ENCODE data around the gene PPEF2.
"Not testable (repeated sequence)": the region's sequence is repeated elsewhere in the genome, so short reads cannot be mapped to it uniquely, and the experiment has no call there.

The PPEF2 gene

GRCh38 chr4:75930152-75930551, 27.9 kb upstream of the PPEF2 start:
- DNase-seq (ENCODE audit: low spot score) = no peak
- TF ChIP-seq CTCF (IDR thresholded peaks at IDR 0.05; ENCODE audit: borderline replicate concordance, control extremely low read depth, extremely low read depth, insufficient read depth, missing control alignments) = no peak
- in situ Hi-C loops (cut with MboI; ENCODE audit: low sequenced_read_pairs, unreplicated experiment) = no loop called here

- not testable (repeated sequence) for DNase-seq (ENCODE audit: low spot score)
These were observed 22.7 kb upstream of the PPEF2 start for GRCh38 chr4:75924916-75925315.

GRCh38 chr4:75924309-75924827, 22.1 kb upstream of the PPEF2 start:
- in situ Hi-C loops (cut with MboI; ENCODE audit: low sequenced_read_pairs, unreplicated experiment) = no loop called here
- no peak for TF ChIP-seq CTCF (IDR thresholded peaks at IDR 0.05; ENCODE audit: borderline replicate concordance, control extremely low read depth, extremely low read depth, insufficient read depth, missing control alignments)
- no peak for DNase-seq (ENCODE audit: low spot score)

More at GRCh38 chr4:75924916-75925315, 22.7 kb upstream of the PPEF2 start:
- in situ Hi-C loops (cut with MboI; ENCODE audit: low sequenced_read_pairs, unreplicated experiment) = not testable (repeated sequence)

- no peak for DNase-seq (ENCODE audit: low spot score)
- no peak for TF ChIP-seq CTCF (IDR thresholded peaks at IDR 0.05; ENCODE audit: borderline replicate concordance, control extremely low read depth, extremely low read depth, insufficient read depth, missing control alignments)
- in situ Hi-C loops (cut with MboI; ENCODE audit: low sequenced_read_pairs, unreplicated experiment) = no loop called here
These were observed 20.3 kb upstream of the PPEF2 start for GRCh38 chr4:75922588-75922987.

- in situ Hi-C loops (cut with MboI; ENCODE audit: low sequenced_read_pairs, unreplicated experiment) = no loop called here
- DNase-seq (ENCODE audit: low spot score) = no peak
- no peak for TF ChIP-seq CTCF (IDR thresholded peaks at IDR 0.05; ENCODE audit: borderline replicate concordance, control extremely low read depth, extremely low read depth, insufficient read depth, missing control alignments)
These were observed 19.7 kb upstream of the PPEF2 start for GRCh38 chr4:75921910-75922309.

- DNase-seq (ENCODE audit: low spot score) = no peak
- no peak for TF ChIP-seq CTCF (IDR thresholded peaks at IDR 0.05; ENCODE audit: borderline replicate concordance, control extremely low read depth, extremely low read depth, insufficient read depth, missing control alignments)
- in situ Hi-C loops (cut with MboI; ENCODE audit: low sequenced_read_pairs, unreplicated experiment) = no loop called here
These were observed 18.1 kb upstream of the PPEF2 start for GRCh38 chr4:75920327-75920726.

GRCh38 chr4:75919920-75920319, 17.7 kb upstream of the PPEF2 start:
- DNase-seq (ENCODE audit: low spot score) = no peak
- no peak for TF ChIP-seq CTCF (IDR thresholded peaks at IDR 0.05; ENCODE audit: borderline replicate concordance, control extremely low read depth, extremely low read depth, insufficient read depth, missing control alignments)
- in situ Hi-C loops (cut with MboI; ENCODE audit: low sequenced_read_pairs, unreplicated experiment) = no loop called here

Data from GM13976 (cell line).